Stimulated activated naive B cell treated with anti-CD40 and anti-IgM and Interleukin-4, amounts not matched to agents 10 μg/mL and 1 μg/mL and 100 μg/mL, for 72 hours (primary cell): ENCODE measurements around the gene SNRPD3.
"Not testable (repeated sequence)": the region's sequence is repeated elsewhere in the genome, so short reads cannot be mapped to it uniquely, and the experiment has no call there.

Source experiments
- ATAC-seq, 2 donors: fragments of 150-1000 bp; cut with Tn5 transposase; replicated peaks; 2 replicates each; pipeline ENCODE4 v1.10.0; 2021; ENCODE audit warnings: moderate library complexity in 1 of 2
- DNase-seq: peaks from one replicate; pipeline ENCODE4 v3.0.0; 2021
- H3K27ac Mint-ChIP-seq: one replicate; pipeline ENCODE4 v1.8.0; 2022; ENCODE audit warnings: mild to moderate bottlenecking, mixed read lengths
- H3K27me3 Mint-ChIP-seq, 2 donors: one replicate each; pipeline ENCODE4 v1.8.0; 2022; ENCODE audit warnings: mixed read lengths in 2 of 2
- H3K36me3 Mint-ChIP-seq, 2 donors: one replicate each; pipeline ENCODE4 v1.8.0; 2022; ENCODE audit warnings: mixed read lengths in 2 of 2, mild to moderate bottlenecking in 1 of 2
- H3K4me1 Mint-ChIP-seq, 2 donors: one replicate each; pipeline ENCODE4 v1.8.0; 2022; ENCODE audit warnings: mixed read lengths in 2 of 2, mild to moderate bottlenecking in 1 of 2
- H3K4me3 Mint-ChIP-seq, 2 donors: one replicate each; pipeline ENCODE4 v1.8.0; 2022; ENCODE audit warnings: mild to moderate bottlenecking in 2 of 2, mixed read lengths in 2 of 2, moderate library complexity in 1 of 2
- H3K9me3 Mint-ChIP-seq, 2 donors: one replicate each; pipeline ENCODE4 v1.8.0; 2022; ENCODE audit warnings: mixed read lengths in 2 of 2, mild to moderate bottlenecking in 1 of 2

SNRPD3 gene

GRCh38 chr22:24519496-24519895 lies 36.3 kb upstream of the SNRPD3 start:
- Mint-ChIP-seq H3K27me3 (no peaks in the 10 kb centered on the region), H3K4me3 (no peak overlapping the region)

GRCh38 chr22:24521791-24522245 lies 34.0 kb upstream of the SNRPD3 start:
- ATAC-seq (peak; percentile 65 to 68), DNase-seq (peak; percentile 40)

More at GRCh38 chr22:24519496-24519895, 36.3 kb upstream of the SNRPD3 start:
- H3K9me3 Mint-ChIP-seq: no peaks in the 10 kb centered on the region
- H3K36me3 Mint-ChIP-seq: no peaks in the 10 kb centered on the region
- H3K27ac Mint-ChIP-seq: no peak overlapping the region
- ATAC-seq (no peak), DNase-seq (no peak)
- peaks cover 23 to 51% of the 10 kb centered on the region in 2 donors for H3K4me1 Mint-ChIP-seq

GRCh38 chr22:24523873-24524272 lies 31.9 kb upstream of the SNRPD3 start:
- Mint-ChIP-seq H3K27ac (no peak overlapping the region), H3K4me1 (peaks cover 18 to 31% of the 10 kb centered on the region in 2 donors), H3K36me3 (no peaks in the 10 kb centered on the region), H3K4me3 (no peak overlapping the region), H3K27me3 (no peaks in the 10 kb centered on the region), H3K9me3 (no peaks in the 10 kb centered on the region)
- DNase-seq (no peak), ATAC-seq (no peak)

More at GRCh38 chr22:24521791-24522245, 34.0 kb upstream of the SNRPD3 start:
- Mint-ChIP-seq H3K36me3 (no peaks in the 10 kb centered on the region), H3K4me1 (peaks cover 23 to 41% of the 10 kb centered on the region in 2 donors), H3K4me3 (no peak overlapping the region), H3K27me3 (no peaks in the 10 kb centered on the region), H3K9me3 (no peaks in the 10 kb centered on the region), H3K27ac (no peak overlapping the region)

- Mint-ChIP-seq H3K36me3 (no peaks in the 10 kb centered on the region), H3K27me3 (no peaks in the 10 kb centered on the region), H3K4me3 (peak overlapping the region in 1 of 2 donors; percentile 22), H3K4me1 (peaks cover 15 to 30% of the 10 kb centered on the region in 2 donors), H3K27ac (peak overlapping the region; percentile 75), H3K9me3 (peaks cover 0 to 3% of the 10 kb centered on the region in 2 donors)
- peak; percentile 95 to 96 for ATAC-seq
- peak; percentile 78 for DNase-seq
These were observed 30.3 kb upstream of the SNRPD3 start for GRCh38 chr22:24525416-24526037.

- Mint-ChIP-seq H3K27me3 (no peaks in the 10 kb centered on the region), H3K36me3 (no peaks in the 10 kb centered on the region), H3K4me1 (peaks cover 15 to 30% of the 10 kb centered on the region in 2 donors), H3K4me3 (no peak overlapping the region), H3K27ac (no peak overlapping the region), H3K9me3 (peaks cover 0 to 3% of the 10 kb centered on the region in 2 donors)
- ATAC-seq (no peak), DNase-seq (no peak)
These were observed 29.6 kb upstream of the SNRPD3 start for GRCh38 chr22:24526191-24526590.

GRCh38 chr22:24529898-24530297 lies 25.9 kb upstream of the SNRPD3 start:
- Mint-ChIP-seq H3K27me3 (no peaks in the 10 kb centered on the region), H3K36me3 (peaks cover 0 to 3% of the 10 kb centered on the region in 2 donors), H3K9me3 (peaks cover 0 to 3% of the 10 kb centered on the region in 2 donors), H3K4me1 (peaks cover 9 to 18% of the 10 kb centered on the region in 2 donors), H3K4me3 (no peak overlapping the region), H3K27ac (no peak overlapping the region)
- ATAC-seq (no peak), DNase-seq (no peak)

- not testable (repeated sequence) for H3K9me3 Mint-ChIP-seq, H3K27ac Mint-ChIP-seq
These were observed 24.8 kb upstream of the SNRPD3 start for GRCh38 chr22:24530968-24531367.

GRCh38 chr22:24532075-24532474 lies 23.7 kb upstream of the SNRPD3 start:
- Mint-ChIP-seq H3K36me3 (peaks cover 0 to 3% of the 10 kb centered on the region in 2 donors), H3K4me3 (no peak overlapping the region), H3K27me3 (no peaks in the 10 kb centered on the region), H3K4me1 (peaks cover 3 to 8% of the 10 kb centered on the region in 2 donors), H3K27ac (no peak overlapping the region), H3K9me3 (peaks cover 0 to 3% of the 10 kb centered on the region in 2 donors)
- ATAC-seq (no peak), DNase-seq (no peak)

More at GRCh38 chr22:24530968-24531367, 24.8 kb upstream of the SNRPD3 start:
- not testable (repeated sequence) for H3K4me1 Mint-ChIP-seq, H3K4me3 Mint-ChIP-seq, DNase-seq, H3K27me3 Mint-ChIP-seq, H3K36me3 Mint-ChIP-seq, ATAC-seq

- H3K4me3 Mint-ChIP-seq: no peak overlapping the region
- no peaks in the 10 kb centered on the region for H3K27me3 Mint-ChIP-seq
- H3K36me3 Mint-ChIP-seq: peaks cover 9 to 13% of the 10 kb centered on the region in 2 donors
- DNase-seq (no peak), ATAC-seq (no peak)
- peaks cover 3 to 11% of the 10 kb centered on the region in 2 donors for H3K4me1 Mint-ChIP-seq
- no peaks in the 10 kb centered on the region for H3K9me3 Mint-ChIP-seq
- no peak overlapping the region for H3K27ac Mint-ChIP-seq
These were observed 20.5 kb upstream of the SNRPD3 start for GRCh38 chr22:24535348-24535747.

GRCh38 chr22:24536089-24536488 lies 19.7 kb upstream of the SNRPD3 start:
- ATAC-seq (no peak), DNase-seq (no peak)

GRCh38 chr22:24540470-24540869 lies 15.3 kb upstream of the SNRPD3 start:
- no peaks in the 10 kb centered on the region for H3K9me3 Mint-ChIP-seq
- no peak overlapping the region for H3K27ac Mint-ChIP-seq
- H3K4me3 Mint-ChIP-seq: no peak overlapping the region
- ATAC-seq: no peak
- peaks cover 47 to 52% of the 10 kb centered on the region in 2 donors for H3K36me3 Mint-ChIP-seq
- no peaks in the 10 kb centered on the region for H3K27me3 Mint-ChIP-seq
- peaks cover 30 to 56% of the 10 kb centered on the region in 2 donors for H3K4me1 Mint-ChIP-seq
- DNase-seq: no peak

More at GRCh38 chr22:24536089-24536488, 19.7 kb upstream of the SNRPD3 start:
- Mint-ChIP-seq H3K27ac (no peak overlapping the region), H3K27me3 (no peaks in the 10 kb centered on the region), H3K9me3 (no peaks in the 10 kb centered on the region), H3K4me1 (peaks cover 8 to 18% of the 10 kb centered on the region in 2 donors), H3K36me3 (peaks cover 14 to 20% of the 10 kb centered on the region in 2 donors), H3K4me3 (no peak overlapping the region)

- Mint-ChIP-seq H3K9me3 (no peaks in the 10 kb centered on the region), H3K4me1 (peaks cover 30 to 59% of the 10 kb centered on the region in 2 donors), H3K27me3 (no peaks in the 10 kb centered on the region), H3K36me3 (peaks cover 56 to 61% of the 10 kb centered on the region in 2 donors), H3K4me3 (no peak overlapping the region), H3K27ac (peak overlapping the region; percentile 89)
- DNase-seq (no peak), ATAC-seq (peak; percentile 67 to 73)
These were observed 13.9 kb upstream of the SNRPD3 start for GRCh38 chr22:24541681-24542515.

- H3K27ac Mint-ChIP-seq: peak overlapping the region; percentile 89
- H3K27me3 Mint-ChIP-seq: no peaks in the 10 kb centered on the region
- DNase-seq: no peak
- H3K36me3 Mint-ChIP-seq: peaks cover 64 to 68% of the 10 kb centered on the region in 2 donors
- H3K4me3 Mint-ChIP-seq: no peak overlapping the region
- H3K9me3 Mint-ChIP-seq: no peaks in the 10 kb centered on the region
- peaks cover 32 to 66% of the 10 kb centered on the region in 2 donors for H3K4me1 Mint-ChIP-seq
- ATAC-seq: no peak
These were observed 13.2 kb upstream of the SNRPD3 start for GRCh38 chr22:24542641-24543040.

- Mint-ChIP-seq H3K4me3 (no peak overlapping the region), H3K36me3 (peaks cover 69 to 74% of the 10 kb centered on the region in 2 donors), H3K4me1 (peaks cover 32 to 69% of the 10 kb centered on the region in 2 donors)
These were observed 12.6 kb upstream of the SNRPD3 start for GRCh38 chr22:24543185-24543601.

More at GRCh38 chr22:24543185-24543601, 12.6 kb upstream of the SNRPD3 start:
- DNase-seq: no peak
- H3K9me3 Mint-ChIP-seq: no peaks in the 10 kb centered on the region
- H3K27me3 Mint-ChIP-seq: no peaks in the 10 kb centered on the region
- no peak for ATAC-seq
- H3K27ac Mint-ChIP-seq: peak overlapping the region; percentile 86
